K562 (cell line): ENCODE measurements around the gene FRMD3. TPM values are rescaled to one million over a fixed set of nuclear protein-coding genes. Genes with fewer than 3 reads are reported as not detected.

ENCODE experiments used
- ATAC-seq: fragments of 200-7000 bp; cut with Tn5 transposase; 3 replicates; pipeline ENCODE4 v1.9.1; 2020; ENCODE audit warnings: moderate library complexity
- BruUV-seq: library from RNA; stranded (reverse); fragments of 400-500 nt; replicated peaks from 2 replicates; lab custom pipeline; 2021; lab: Mats Ljungman, UMichigan
- CTCF ChIA-PET: fragments of 300-600 bp; formaldehyde crosslinking; extraction: SDS; loops from one replicate; lab custom pipeline; 2021; ENCODE audit warnings: low intra/inter-chr PET ratio; lab: Yijun Ruan, JAX
- POLR2A ChIA-PET: fragments of 300-600, 350-650 bp; sonication (Branson Sonifier 250); formaldehyde crosslinking; extraction: SDS; loops from one replicate; lab custom pipeline; 2021; ENCODE audit warnings: antibody characterized with exemption, inconsistent platforms; lab: Yijun Ruan, JAX
- DNase-seq, 4 experiments: peaks; one replicate each; pipeline versions ENCODE4 v3.0.0 to v3.0.0-alpha.2; 2011 to 2018; ENCODE audit warnings: low spot score in 3 of 4, mixed read lengths in 3 of 4; ENCODE audit errors: extremely low read depth in 1 of 4
- FAIRE-seq: peaks from 2 replicates; lab custom pipeline; 2011; peaks lifted over from hg19 to GRCh38; lab: Jason Lieb, UNC
- H2AFZ ChIP-seq: 2 replicates; pipeline ENCODE4 v1.6.0; 2011; ENCODE audit warnings: low read depth, low read length, control low read depth, inconsistent platforms
- H3K27ac ChIP-seq: fragments of 200-600 bp; 3 replicates; pipeline ENCODE4 v1.8.0; 2011; ENCODE audit warnings: low read depth, mild to moderate bottlenecking, control low read depth, inconsistent platforms, low read length, moderate library complexity, mixed read lengths; ENCODE audit errors: extremely low read depth
- H3K27me3 ChIP-seq, 2 experiments: fragments of 300-600 bp in 1 of 2; 2 replicates in 1 of 2; 3 replicates in 1 of 2; pipeline versions ENCODE4 v1.6.0 to v1.8.0; 2011; ENCODE audit warnings: inconsistent platforms in 2 of 2, low read length in 2 of 2, mild to moderate bottlenecking in 1 of 2, mixed read lengths in 1 of 2, moderate library complexity in 1 of 2; ENCODE audit not compliant: control insufficient read depth in 2 of 2, insufficient read depth in 2 of 2
- H3K36me3 ChIP-seq: fragments of 300-600 bp; 3 replicates; pipeline ENCODE4 v1.8.0; 2011; ENCODE audit warnings: mild to moderate bottlenecking, low read length, inconsistent platforms; ENCODE audit not compliant: control insufficient read depth, insufficient read depth
- H3K4me1 ChIP-seq, 2 experiments: fragments of 200-600 bp in 1 of 2; replicated peaks in 1 of 2; 2 replicates in 1 of 2; 3 replicates in 1 of 2; pipeline versions ENCODE4 v1.5.1 to v1.8.0; 2011; ENCODE audit warnings: inconsistent platforms in 2 of 2, low read length in 2 of 2, mild to moderate bottlenecking in 1 of 2, mixed read lengths in 1 of 2, moderate library complexity in 1 of 2; ENCODE audit not compliant: control insufficient read depth in 2 of 2, insufficient read depth in 2 of 2
- H3K4me2 ChIP-seq: 2 replicates; pipeline ENCODE4 v1.6.1; 2011; ENCODE audit warnings: low read length, control low read depth, inconsistent platforms, mixed read lengths; ENCODE audit not compliant: insufficient read depth
- H3K4me3 ChIP-seq: fragments of 200-600 bp; sonication (generic), shearing (Covaris generic); 2 replicates; pipeline ENCODE4 v1.5.1; 2016; ENCODE audit warnings: control low read depth, inconsistent platforms
- H3K79me2 ChIP-seq: fragments of 200-600 bp; 3 replicates; pipeline ENCODE4 v1.8.0; 2011; ENCODE audit warnings: low read length, inconsistent platforms; ENCODE audit not compliant: control insufficient read depth, insufficient read depth
- H3K9ac ChIP-seq, 2 experiments: 2 replicates each; pipeline versions ENCODE4 v1.6.0 to v1.6.1; 2011; ENCODE audit warnings: low read depth in 2 of 2, low read length in 2 of 2, control low read depth in 1 of 2, inconsistent platforms in 1 of 2, mild to moderate bottlenecking in 1 of 2, mixed read lengths in 1 of 2; ENCODE audit not compliant: insufficient read depth in 1 of 2
- H3K9me1 ChIP-seq: one replicate; pipeline ENCODE4 v1.6.0; 2011; ENCODE audit warnings: inconsistent platforms, mild to moderate bottlenecking, low read length, moderate library complexity; ENCODE audit not compliant: control insufficient read depth, insufficient read depth
- H3K9me3 ChIP-seq: replicated peaks from 2 replicates; pipeline ENCODE4 v1.5.1; 2011; ENCODE audit warnings: low read depth, low read length, inconsistent platforms; ENCODE audit not compliant: control insufficient read depth, insufficient read depth
- H4K20me1 ChIP-seq: replicated peaks from 2 replicates; pipeline ENCODE4 v1.6.1; 2011; ENCODE audit warnings: low read length, inconsistent platforms, mixed read lengths; ENCODE audit not compliant: control insufficient read depth, insufficient read depth
- EHMT2 ChIP-seq: fragments of 450-650 bp; IDR thresholded peaks from 2 replicates; pipeline ENCODE4 v1.6.1; 2018; ENCODE audit warnings: antibody characterized with exemption
- NCOA4 ChIP-seq: fragments of 450-650 bp; IDR thresholded peaks from 2 replicates; pipeline ENCODE4 v1.6.1; 2018; ENCODE audit warnings: mild to moderate bottlenecking; ENCODE audit not compliant: partially characterized antibody
- RFX5 ChIP-seq: IDR thresholded peaks from 2 replicates; pipeline ENCODE4 v1.6.1; 2011; ENCODE audit warnings: low read depth, mild to moderate bottlenecking, improper control_type of control experiment, low read length
- SMARCA4 ChIP-seq: fragments of 450-650 bp; IDR thresholded peaks from 2 replicates; pipeline ENCODE4 v1.6.1; 2016
- STAT5B ChIP-seq: fragments of 250-450 bp; sonication (Bioruptor Pico); IDR thresholded peaks from 2 replicates; pipeline ENCODE4 v1.8.0; 2021; ENCODE audit warnings: mild to moderate bottlenecking, inconsistent platforms
- TEAD2 ChIP-seq: fragments of 450-650 bp; IDR thresholded peaks from 2 replicates; pipeline ENCODE4 v1.6.1; 2016; ENCODE audit warnings: missing genetic modification characterization, control low read depth, missing compliant biosample characterization
- ZBTB17 ChIP-seq: fragments of 450-650 bp; formaldehyde crosslinking; IDR thresholded peaks from 2 replicates; pipeline ENCODE4 v1.4.0; 2020; ENCODE audit warnings: mild to moderate bottlenecking
- WGBS: fragments of 100-300 bp; shearing (Covaris generic); methylation state at CpG from one replicate; pipeline ENCODE4 v1.1.6; 2016; ENCODE audit warnings: low coverage, mixed read lengths; ENCODE audit not compliant: insufficient coverage; ENCODE audit errors: missing lambda C conversion rate; 5-methylcytosine and 5-hydroxymethylcytosine counted together
- in situ Hi-C: fragments of 300-500 bp; cut with MboI; formaldehyde crosslinking; loops from 4 replicates; pipeline ENCODE4 v1.15.0; 2018; ENCODE audit warnings: inconsistent platforms, mixed read lengths
- intact Hi-C: fragments of 100-400 bp; cut with micrococcal nuclease; formaldehyde crosslinking; loops from 2 replicates; pipeline ENCODE4 v1.14.2; 2022
- polyA plus RNA-seq, 8 experiments: library from polyadenylated mRNA; depleted of rRNA in 4 of 8; stranded (reverse) in 5 of 8; unstranded in 3 of 8; fragments of >200 nt; fragmentation: Nextera tagmentation in 2 of 8; fragmentation: Illumina TruSeq in 1 of 8; extraction: Ambion mirVana in 2 of 8; extraction: Trizol in 1 of 8; gene quantifications; 2 replicates each; pipeline versions ENCODE4 v1.2.1 to v1.2.3, GENCODE V29; 2011 to 2014; ENCODE audit warnings: inconsistent platforms in 1 of 8, missing spikeins in 1 of 8
- total RNA-seq, 7 experiments: library from RNA; depleted of rRNA in 6 of 7; stranded (reverse); fragments of >200 nt in 6 of 7; fragmentation: Illumina TruSeq in 2 of 7; extraction: Trizol in 2 of 7; gene quantifications; 2 replicates each; pipeline versions ENCODE4 v1.2.1 to v1.2.3, GENCODE V29; 2011 to 2021; ENCODE audit warnings: low replicate concordance in 1 of 7

The FRMD3 gene
- total and polyA plus RNA-seq, 9 of the 15 experiments (the other 6 are each of a cell fraction or from before 2014, with no cell fraction given): 0.09 to 0.51 (median 0.21) TPM

- WGBS: 0% methylated on average over 6 of the region's 7 CpGs
- ChIA-PET CTCF (no interaction called here), POLR2A (no interaction called here)
- in situ Hi-C loops: no loop called here
- H3K9me1 ChIP-seq: no peaks in the 10 kb centered on the region
- no peak overlapping the region for H2AFZ ChIP-seq
- no TSS peak for BruUV-seq
- no peaks in the 10 kb centered on the region for H4K20me1 ChIP-seq
- no peaks in the 10 kb centered on the region for H3K4me1 ChIP-seq
- no peak overlapping the region for H3K4me3 ChIP-seq
- H3K27me3 ChIP-seq: no peaks in the 10 kb centered on the region
- intact Hi-C loops: no loop called here
- no peaks in the 10 kb centered on the region for H3K36me3 ChIP-seq
- TF ChIP-seq SMARCA4 (no peak), RFX5 (no peak), ZBTB17 (CRISPR knock-in tag) (no peak), EHMT2 (no peak), TEAD2 (tag) (no peak), STAT5B (no peak), NCOA4 (no peak)
- DNase-seq (no peak), FAIRE-seq (no peak), ATAC-seq (no peak)
- H3K27ac ChIP-seq: no peak overlapping the region
- no peak overlapping the region for H3K4me2 ChIP-seq
- no peaks in the 10 kb centered on the region for H3K79me2 ChIP-seq
- H3K9ac ChIP-seq: no peak overlapping the region
- H3K9me3 ChIP-seq: no peaks in the 10 kb centered on the region
These were observed 256.6 kb downstream of the FRMD3 start for GRCh38 chr9:83281306-83282255.
